GM18868 (cell line): ENCODE data around the gene LRAT.

ENCODE experiments used
- ATAC-seq: cut with Tn5 transposase; IDR thresholded peaks from one replicate; pipeline ENCODE4 v1.9.1; 2021; ENCODE audit warnings: mild to moderate bottlenecking, moderate library complexity; ENCODE audit not compliant: unreplicated experiment

LRAT gene

GRCh38 chr4:154757713-154758112, 13.9 kb downstream of the LRAT start:
- no peak for ATAC-seq

- ATAC-seq = no peak
These were observed 17.1 kb downstream of the LRAT start for GRCh38 chr4:154760895-154761294.

GRCh38 chr4:154778264-154778663, 34.5 kb downstream of the LRAT start:
- ATAC-seq = no peak

- ATAC-seq = no peak
These were observed 35.7 kb downstream of the LRAT start for GRCh38 chr4:154779362-154779947.

- ATAC-seq = no peak
These were observed 37.6 kb downstream of the LRAT start, which contains the start of gene RBM46 for GRCh38 chr4:154781126-154781982. Gene RBM46 (plus strand): TSS chr4:154781272. CDS start chr4:154796753, 15,481 bp downstream.

GRCh38 chr4:154781983-154782293, 38.1 kb downstream of the LRAT start:
- no peak for ATAC-seq
